Amniotic epithelial cell (primary cell): ENCODE data around the gene CTNND2.
"Not testable (repeated sequence)": the region's sequence is repeated elsewhere in the genome, so short reads cannot be mapped to it uniquely, and the experiment has no call there.

Experiments used
- DNase-seq: peaks from one replicate; pipeline ENCODE4 v3.0.0-alpha.2; 2010; ENCODE audit warnings: low read depth

Gene CTNND2

DNA sequence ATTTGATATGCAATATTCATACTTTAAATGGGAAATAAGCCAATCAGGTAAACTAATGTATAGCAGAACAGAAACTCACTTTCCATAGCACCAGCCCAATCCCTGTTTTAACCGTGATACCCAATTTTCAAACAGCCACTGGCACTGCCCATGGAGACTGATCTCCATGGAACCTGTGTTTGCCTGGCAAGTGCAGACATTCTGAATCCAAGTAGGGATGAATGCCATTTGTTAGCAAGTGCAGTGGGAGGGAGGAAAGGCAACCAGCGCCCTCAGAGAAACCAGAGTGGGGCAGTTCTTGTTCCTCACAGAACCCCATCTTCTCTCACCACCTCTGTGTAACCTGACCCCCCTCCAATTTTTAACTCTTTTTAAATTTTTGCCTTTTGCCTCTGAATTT is 229.1 kb downstream of the CTNND2 start:
- DNase-seq = no peak

DNA sequence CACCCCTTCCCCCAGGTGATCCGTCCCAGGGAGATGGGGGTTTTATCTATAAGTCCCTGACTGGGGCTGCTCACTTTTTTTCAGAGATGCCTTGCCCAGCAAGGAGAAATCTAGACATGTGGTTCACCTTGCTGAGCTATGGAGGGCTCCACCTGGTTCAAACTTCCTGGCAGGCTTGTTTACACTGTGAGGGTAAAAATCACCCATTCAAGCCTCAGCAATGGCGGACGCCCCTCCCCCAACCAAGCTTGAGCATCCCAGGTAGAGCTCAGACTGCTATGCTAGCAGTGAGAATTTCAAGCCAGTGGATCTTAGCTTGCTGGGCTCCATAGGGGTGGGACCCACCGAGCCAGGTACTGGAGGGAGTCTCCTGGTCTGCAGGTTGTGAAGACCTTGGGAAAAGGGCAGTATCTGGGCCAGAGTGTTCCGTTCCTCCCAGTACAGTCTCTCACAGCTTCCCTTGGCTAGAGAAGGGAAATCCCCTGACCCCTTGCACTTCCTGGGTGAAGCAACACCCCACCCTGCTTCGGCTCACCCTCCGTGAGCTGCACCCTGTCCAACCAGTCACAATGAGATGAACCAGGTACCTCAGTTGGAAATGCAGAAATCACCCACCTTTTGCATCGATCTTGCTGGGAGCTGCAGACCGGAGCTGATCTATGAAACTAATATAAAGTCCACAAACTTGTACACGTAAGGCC is 231.7 kb downstream of the CTNND2 start:
- DNase-seq = no peak

DNA sequence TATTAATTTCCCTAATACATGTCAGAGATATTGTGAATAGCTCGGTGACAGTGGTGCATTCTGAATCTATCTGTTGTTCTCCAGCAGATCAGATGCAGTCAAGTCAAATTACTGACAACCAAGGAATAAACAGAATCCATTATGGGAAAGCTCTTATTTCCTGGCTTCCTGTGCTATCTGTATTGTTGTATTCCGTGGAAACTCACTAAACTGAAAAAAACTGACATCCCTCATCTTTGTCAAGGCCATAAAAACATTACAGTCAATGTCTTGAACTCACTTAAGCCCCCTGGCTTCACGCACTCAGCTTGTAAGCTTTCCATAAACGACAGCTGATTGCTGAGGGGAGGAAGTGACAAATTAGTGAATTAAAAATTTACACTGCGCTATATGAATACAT is 245.9 kb downstream of the CTNND2 start:
- no peak for DNase-seq

DNA sequence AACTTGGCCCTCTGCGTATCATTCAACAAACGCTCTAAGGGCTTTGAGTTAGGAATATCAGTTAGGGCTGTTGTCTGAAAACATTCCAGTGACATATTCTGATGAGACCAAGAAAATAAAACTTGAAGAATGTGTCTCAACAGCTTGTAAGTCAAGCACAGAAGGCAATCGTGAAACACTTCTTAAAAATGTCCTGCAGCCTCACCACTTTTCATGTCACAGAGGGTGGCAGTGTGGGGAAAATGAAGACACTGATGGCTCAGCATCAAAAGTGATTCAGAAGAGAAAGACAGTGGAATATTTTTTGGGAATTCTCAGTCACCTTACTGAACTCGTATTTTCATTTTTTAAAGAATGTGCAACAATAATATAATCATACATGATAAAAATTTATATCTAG is 247.3 kb downstream of the CTNND2 start:
- no peak for DNase-seq

DNA sequence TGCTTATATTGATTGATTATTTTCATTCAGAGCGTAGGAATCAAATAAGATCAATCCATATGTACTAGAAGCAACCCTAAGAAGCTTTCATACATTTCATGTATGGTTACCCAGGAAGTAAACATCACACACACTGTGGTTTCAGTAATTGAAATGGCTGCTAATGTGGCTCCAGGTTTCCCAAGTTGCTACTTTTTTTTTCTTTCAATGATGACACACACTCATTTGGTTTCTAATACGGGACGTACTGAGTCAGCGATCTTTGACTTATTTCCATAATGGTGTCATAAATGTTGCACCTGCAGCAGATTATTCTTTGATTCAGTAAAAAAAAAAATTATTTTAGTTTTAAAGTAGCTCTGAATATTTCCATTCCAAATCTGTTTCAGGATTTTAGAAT is 248.6 kb downstream of the CTNND2 start:
- no peak for DNase-seq

DNA sequence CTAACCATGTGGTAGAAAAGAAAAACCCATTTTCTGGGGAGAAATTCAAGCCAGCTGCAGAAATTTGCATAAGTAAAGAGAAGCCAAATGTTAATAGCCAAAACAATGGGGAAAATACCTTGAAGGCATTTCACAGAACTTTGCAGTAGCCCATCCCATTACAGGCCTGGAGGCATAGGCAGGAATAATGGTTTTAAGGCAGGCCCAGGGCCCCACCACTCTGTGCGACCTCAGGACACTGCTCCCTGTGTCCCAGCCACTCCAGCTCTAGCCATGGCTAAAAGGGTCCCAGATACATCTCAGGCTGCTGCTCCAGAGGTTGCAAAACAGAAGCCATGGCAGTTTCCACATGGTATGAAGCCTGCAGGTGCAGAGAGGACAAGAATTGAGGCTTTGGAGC is 253.3 kb downstream of the CTNND2 start:
- DNase-seq = no peak

DNA sequence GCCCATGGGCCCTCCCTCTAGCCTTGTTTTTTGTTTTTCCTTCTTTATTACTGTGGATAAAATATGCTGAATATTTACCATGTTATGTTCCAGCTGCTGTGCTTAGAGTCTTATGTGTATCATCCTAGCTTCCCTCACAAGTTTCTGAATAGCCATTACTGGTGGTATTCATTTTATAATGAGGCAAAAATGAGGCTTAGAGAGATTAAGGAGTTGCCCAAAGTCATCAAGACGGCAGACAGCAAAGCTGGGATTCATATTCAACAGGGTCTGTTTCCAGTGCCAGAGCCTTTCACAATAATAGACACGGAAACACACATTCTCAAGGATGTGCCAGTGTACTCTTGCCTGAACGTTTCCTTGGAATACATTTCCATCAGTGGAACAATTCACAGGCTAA is 258.1 kb downstream of the CTNND2 start:
- no peak for DNase-seq

DNA sequence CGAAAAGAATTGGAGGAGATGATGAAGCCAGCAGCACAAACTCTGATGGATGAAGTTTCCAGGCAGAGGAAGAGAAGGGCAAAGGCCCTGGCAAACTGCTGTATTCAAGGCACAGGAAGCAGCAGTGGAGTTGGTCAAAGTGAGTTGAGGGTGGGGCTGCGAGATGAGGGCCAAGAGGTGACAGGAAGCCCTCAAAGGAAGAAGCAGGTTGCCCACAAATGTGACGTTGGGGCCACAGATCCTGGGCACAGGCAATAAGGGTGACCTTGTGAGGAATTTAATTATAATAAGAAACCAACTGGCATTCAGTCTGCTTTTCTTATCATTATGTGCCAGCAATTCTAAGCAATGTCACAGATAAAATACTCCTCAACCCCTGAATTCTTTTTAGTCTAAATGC is 261.8 kb downstream of the CTNND2 start:
- no peak for DNase-seq

DNA sequence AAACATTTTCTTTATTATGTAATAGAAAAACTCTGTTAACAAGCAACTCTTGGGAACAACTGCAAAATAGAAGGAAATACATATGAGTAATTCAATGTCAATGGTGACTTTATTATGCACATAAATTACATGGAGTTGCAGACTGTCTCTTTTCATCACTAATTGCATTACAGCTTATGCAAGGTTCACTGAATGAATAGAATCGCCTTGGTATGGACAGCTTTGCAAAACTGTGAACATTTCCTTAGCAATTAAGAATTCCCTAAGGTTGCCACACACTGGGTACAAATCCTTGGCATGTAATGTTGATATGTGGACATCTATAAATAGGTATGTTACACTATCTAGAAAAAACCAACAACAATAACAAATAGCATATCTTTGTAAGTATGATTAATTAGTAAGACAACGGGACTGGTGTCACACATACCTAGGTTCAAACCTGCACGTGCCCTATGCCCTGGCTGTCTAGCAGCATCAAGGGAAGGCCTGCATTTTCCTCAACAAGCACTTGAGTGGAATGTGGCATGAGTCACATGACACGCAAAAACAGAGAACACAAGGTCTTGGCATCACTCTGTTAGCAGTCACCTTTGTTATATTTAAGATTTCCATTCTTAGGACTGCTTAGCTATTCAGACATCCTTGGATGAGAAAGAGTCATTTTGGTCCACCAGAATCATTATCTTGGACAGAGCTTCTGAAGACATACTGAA is 263.9 kb downstream of the CTNND2 start:
- no peak for DNase-seq

DNA sequence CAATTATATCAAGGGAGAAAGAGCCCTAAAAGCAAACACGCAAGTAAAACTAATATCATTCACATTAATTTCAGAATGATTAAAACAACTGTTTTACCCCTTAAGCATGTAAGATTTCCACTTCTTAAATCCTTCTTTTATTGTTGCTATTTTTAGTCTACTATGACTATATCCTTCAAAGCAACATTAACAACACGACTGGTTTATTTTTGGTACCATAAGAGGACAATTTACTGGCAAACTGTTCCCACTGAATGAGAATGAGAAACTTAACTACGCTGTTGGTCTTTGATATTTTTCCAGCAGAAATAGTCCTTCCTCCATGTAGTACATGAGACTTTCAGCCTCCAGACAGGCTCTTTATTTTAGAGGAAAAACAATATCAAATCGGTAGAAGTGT is 281.5 kb downstream of the CTNND2 start:
- no peak for DNase-seq

DNA sequence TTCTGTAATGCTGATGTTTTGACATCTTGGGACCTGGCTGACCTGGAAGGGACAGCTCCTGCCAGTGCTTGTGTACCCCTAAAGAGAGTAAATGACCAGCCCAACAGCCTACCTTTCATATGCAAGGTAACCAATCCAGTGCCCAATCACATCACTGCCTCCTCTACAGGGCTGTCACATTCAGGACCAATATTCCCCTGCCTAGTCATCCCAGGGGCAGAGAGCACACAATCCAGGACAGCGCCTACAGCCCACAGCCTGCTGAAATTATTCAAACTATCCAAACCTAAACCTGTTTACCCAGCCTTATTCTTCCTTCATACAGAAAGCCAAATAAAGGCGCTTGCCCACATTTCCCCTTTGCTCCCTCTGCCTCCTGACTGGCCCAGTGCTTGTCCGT is 284.1 kb downstream of the CTNND2 start:
- no peak for DNase-seq

DNA sequence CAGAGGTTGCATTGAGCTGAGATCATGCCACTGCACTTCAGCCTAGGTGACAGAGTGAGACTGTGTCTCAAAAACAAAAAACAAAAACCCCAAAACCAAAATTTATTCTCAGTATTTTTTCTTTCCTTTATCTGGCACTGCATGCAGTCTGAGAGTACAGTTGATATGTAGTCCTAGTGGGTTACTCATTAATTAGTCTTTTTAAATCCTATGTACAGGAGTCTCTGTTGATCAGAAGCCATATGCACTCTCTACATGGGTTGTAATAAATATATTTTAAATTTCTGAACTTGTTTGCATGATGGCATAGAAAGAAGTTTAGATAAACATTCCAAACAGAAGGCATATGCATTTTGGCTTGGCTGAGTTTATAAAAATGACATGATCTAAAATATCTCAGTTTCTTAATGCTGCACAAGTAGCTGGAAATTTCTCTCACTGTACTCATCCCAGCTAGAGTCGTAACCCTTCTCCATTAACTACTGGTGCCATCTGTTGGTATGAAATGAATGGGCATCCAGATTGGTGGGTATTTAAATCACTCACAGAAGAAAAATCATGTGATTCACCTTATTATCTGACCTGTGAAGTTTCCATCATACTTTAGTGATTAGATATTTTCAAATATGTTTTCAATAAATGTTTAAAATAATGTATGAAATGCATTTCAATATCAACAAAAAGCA is 284.8 kb downstream of the CTNND2 start:
- no peak for DNase-seq

DNA sequence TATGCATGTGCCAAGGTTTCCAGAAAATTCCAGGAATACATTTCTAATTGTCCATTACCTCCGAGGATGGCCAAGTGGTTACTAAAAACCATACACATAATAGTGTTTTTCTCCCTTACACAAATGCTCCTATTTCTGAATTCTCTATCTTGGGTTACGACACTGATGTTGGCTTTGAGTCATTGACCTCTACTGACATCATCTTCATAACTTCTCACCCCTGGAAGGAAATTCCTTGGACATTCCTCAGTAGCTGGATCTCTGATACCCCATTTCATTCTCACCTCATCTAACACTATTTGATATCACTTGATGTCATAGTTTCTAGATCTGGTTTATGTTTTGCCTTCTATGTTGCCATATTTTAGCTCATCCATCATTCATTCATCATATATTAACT is 287.2 kb downstream of the CTNND2 start:
- no peak for DNase-seq

DNA sequence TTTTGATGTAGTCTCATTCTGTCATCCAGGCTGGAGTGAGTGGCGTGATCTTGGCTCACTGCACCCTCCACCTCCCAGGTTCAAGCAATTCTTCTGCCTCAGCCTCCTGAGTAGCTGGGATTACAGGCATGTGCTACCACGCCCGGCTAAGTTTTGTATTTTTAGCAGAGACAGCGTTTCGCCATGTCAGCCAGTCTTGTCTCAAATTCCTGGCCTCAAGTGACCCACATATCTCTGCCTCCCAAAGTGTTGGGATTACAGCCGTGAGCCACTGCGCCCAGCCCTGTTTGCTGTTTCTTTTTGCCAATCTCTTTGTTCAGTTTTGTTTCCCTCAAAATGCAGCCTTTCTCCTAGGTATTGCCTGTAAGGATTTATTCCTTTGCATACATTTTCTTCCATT is 287.6 kb downstream of the CTNND2 start:
- DNase-seq = not testable (repeated sequence)

DNA sequence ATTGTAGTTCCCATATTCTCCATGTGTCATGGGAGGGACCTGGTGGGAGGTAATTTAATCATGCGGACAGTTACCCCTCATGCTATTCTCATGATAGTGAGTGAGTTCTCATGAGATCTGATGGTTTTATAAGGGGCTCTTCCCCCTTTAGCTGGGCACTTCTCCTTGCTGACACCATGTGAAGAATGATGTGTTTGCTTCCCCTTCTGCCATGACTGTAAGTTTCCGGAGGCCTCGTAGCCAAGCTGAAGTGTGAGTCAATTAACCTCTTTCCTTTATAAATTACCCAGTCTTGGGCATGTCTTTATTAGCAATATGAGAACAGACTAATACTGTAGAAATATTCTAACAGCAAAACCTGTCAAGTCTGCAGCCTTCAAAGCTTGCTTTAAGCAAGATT is 293.2 kb downstream of the CTNND2 start:
- DNase-seq = no peak

DNA sequence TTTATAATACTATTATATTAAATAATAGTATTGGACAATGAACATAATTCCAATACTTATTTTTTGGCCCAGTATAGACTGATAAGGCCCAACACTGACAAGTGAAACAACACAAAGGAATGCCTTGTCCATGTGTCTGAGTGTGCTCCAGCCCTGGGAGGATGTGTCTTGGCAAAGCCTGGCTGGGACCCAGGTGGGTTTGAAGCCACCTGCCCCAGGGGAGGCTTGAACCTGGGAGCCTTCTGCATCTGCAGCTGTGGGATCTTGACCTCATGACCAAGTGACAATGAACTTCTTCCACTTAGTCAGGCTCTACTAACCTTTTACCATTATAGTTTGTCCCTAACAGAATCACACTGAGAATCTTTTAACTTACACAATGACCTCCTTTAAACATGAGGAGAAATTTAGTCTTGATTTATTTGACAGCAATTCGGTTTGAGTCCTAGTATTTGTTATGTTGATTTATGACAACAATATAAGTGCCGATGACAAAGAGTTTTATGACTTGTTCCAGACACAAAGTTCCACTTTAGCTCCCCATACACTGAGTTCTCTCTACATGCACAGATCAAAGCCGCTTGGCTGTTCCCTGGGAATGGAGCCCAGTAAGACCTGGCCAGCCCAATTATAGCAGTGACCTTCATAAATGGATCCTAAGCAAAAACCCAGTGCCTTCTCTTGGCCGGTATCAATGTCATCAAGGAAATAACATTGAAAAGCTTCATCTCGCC is 294.5 kb downstream of the CTNND2 start:
- no peak for DNase-seq

DNA sequence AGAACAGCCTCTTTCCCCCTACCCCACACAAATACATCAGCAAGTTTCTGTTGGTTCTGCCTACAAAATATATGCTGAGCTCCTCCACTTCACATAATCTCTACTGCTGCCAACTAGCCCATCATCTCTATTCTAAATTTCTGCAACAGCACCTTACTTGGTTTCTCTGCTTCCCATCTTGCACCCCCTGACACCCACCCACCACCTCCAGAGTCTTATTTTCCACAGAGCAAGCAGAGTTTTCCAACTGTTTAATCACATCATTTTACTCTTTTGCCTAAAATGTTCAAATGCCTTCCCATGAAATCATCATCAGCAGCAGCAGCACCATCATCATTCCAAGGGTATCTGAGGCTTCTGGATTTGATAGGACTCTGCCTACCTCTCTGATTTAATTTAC is 295.7 kb downstream of the CTNND2 start:
- no peak for DNase-seq

DNA sequence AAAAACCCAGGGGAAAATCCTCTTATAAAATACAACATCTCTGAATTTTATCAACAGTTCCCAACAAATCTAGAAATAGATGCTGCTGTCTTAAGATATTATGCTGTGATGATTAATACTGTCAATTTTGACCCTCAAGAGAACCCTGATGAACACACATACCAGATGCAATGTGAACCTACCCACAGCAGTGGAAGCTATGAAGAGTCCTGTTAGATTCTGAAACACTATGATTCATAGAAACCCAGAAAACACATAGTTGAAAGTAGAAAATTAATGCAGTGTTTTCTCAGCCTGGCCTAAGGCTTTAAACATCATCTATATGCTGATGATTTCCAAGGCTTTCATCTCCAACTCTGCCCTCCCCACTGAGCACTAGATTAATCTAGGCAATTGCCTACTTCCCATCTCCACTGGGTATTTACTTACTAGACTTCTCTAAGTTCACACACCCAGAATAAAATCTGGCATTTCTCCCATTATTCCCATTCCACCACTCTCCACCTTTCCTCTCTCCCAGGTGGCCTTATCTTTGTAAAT is 296.2 kb downstream of the CTNND2 start:
- DNase-seq = no peak

DNA sequence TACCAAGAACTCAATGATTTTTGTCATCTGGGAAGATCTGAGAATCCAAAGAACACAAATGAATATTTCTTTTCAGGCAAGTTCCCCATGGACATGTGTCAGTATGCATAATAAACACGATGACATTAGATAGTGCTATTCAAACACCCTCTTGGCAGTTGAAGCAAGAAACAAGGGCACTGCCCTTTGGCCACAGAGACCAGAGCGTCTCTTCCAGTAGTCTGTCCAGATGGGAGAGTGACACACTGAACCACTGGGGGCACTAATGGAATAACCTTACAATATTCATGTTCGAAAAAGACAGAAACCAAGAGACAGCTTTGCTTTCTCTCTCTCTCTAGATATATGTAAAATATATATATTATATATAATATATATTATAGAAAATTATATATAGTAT is 301.9 kb downstream of the CTNND2 start:
- no peak for DNase-seq

DNA sequence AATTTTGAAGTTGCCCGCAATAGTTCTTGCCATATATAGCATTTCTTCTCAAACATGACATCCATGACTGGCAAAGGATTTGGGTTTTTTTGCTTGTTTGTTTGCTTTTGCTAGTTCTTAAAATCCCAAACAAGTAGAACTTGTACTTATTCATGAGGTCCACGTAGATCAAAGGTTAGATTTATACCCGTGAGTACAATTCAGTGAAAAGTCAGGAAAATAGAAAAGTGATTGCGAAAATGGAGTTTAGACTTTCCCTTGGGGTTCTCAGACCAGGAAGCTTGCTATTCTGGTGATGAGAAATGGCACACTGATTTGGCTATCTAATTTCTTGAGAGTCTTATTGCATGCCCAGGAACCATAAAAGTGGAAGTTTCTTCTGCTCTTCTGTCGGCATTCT is 304.7 kb downstream of the CTNND2 start:
- DNase-seq = no peak

DNA sequence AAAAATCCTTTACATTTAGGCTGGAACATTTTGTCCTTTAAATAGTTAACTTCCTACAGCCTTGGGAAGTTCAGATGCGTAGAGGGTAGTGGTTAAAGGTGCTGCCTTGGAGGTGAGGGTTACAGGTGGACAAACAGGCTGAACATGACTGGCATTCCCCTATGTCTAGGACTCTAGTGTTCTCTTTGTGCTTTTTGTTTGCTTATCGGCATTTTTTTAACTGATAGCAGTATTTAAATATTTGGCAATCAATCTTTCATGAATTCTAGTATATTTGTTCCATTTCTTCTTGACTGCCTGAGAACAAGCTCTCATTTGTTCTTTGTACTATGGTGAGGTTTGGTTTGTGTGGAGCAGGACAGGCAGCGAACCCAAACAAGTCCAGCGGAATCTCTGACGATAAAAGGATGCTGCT is 307.6 kb downstream of the CTNND2 start:
- DNase-seq = no peak

DNA sequence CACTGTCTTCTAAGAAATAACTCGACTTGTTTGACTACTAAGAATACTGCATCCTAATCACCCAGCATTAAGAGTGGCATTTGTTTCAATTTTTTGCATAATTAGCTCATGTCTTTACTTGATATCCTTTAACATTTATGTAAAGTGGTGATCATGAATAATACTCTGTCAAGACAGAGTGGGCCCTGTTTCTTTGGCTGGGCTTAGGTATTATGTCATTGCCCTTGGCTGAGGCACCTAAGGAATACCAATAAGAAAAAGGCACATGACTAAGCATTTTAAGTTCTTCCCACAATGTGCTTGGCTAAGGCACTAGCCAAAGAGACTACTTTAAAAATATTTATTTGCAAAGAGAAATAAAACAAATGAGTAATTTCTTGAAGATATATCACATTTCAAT is 308.1 kb downstream of the CTNND2 start:
- no peak for DNase-seq
